HG02763 (cell line): Measurements from ENCODE around the gene ZNF594.
"Not testable (repeated sequence)": the region's sequence is repeated elsewhere in the genome, so short reads cannot be mapped to it uniquely, and the experiment has no call there.

Experiments used
- ATAC-seq: cut with Tn5 transposase; IDR thresholded peaks from one replicate; pipeline ENCODE4 v1.9.1; 2021; ENCODE audit warnings: mild to moderate bottlenecking, moderate library complexity; ENCODE audit not compliant: unreplicated experiment

Gene ZNF594

DNA sequence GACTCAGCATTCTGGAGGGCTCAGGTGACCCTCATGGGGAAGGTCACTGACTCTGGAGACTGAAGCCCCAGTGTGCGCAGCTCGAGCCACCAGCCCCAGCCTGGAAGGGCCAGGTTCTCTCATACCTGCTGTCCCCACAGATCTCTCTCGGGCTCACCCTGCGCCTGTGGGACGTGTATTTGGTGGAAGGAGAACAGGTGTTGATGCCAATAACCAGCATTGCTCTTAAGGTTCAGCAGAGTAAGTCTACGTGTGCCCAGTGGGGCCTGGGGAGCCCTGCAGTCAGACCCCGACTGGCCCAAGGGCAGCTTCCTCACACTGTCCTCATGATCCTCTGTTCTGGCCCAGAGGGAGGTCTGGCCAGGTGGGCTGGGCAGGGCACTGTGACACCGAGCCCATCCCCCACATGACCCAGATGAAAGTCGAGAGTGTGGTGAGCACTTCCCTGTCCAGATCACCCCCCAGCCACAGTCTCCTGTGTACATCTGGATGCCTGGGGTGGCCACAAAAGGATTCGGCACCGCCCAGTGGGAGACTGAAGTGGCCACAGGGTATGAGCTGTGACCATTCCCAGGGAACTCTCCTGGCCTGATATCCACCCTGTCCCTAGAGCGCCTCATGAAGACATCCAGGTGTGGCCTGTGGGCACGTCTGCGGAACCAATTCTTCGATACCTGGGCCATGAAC, 54.0 kb downstream of the ZNF594 start:
- ATAC-seq: not testable (repeated sequence)

DNA sequence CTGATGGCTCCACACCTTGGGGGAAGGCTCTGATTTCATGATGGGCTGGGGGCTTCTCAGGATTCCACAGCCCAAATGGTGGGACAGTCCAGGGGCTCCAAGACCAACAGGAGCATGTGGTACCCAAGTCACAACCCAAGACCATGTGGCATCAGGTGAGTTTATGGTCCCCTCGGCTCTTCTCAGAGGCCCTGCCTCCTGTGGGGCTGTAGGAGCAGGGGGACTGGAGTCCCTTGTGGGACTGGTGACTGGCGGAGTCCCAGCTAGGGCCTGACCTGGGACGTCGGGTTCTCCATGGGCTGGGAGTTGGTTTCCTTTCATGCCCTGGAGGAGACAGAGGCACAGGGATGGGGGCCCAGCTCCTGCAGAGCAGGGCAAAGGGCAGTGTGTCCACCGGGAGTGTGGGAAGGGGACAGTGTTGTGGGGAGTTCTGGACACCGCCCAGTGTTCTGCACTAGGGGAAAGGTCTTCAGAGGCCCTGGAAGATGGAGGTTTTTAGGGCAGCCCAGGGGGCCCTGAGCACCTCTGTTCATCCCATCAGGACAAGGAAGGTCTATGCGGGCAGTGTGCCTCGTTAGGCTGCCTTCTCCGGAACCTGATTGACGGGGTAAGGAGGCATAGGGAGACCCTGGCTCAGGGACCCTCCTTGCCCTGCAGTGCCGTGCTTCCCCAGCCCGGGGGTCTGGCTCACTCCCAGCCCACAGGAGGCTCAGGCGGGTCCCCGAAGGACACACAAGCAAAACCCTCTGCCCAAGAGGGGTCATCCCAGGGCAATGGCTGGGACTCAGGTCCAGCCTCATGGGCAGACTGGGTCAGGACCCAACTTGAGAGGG, 54.9 kb downstream of the ZNF594 start:
- ATAC-seq: not testable (repeated sequence)

DNA sequence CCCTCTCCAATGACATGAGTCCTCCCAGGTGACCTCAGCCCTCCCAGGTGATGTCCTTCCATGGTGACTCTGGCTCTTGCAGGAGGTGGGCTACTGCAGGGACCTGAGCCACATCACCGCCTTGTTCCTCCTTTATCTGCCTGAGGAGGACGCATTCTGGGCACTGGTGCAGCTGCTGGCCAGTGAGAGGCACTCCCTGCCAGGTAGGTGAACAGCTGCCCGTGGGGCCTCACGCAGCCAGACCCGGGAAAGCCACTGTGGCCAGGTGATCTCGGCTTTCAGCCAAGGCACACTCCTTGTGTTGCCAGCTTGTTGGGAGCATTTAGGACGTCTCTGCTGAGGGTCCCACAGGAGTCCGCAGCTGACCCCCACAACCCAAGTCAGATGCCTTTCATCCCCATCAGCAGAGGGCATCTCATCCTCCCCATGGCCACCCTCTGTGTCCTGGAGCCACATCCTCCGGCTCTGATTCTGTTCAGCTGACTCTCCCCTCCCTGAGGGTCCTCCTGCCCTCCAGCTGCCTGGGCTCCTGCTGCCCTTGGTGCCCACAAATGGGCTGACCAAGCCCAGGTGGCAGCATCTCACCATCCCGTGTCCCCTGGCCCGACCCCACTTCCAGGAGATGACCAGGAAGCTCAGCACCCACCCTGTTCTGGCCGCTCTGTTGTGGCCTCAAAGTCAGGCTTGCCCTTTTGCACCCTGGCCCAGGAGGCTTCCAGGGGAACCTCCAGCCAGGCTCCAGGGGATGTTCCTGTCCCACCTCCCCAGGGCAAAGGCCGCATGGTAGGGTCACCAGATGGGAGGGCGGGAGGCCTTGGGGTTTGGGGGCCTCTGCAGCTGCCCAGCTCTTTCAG, 55.7 kb downstream of the ZNF594 start:
- ATAC-seq: no peak

DNA sequence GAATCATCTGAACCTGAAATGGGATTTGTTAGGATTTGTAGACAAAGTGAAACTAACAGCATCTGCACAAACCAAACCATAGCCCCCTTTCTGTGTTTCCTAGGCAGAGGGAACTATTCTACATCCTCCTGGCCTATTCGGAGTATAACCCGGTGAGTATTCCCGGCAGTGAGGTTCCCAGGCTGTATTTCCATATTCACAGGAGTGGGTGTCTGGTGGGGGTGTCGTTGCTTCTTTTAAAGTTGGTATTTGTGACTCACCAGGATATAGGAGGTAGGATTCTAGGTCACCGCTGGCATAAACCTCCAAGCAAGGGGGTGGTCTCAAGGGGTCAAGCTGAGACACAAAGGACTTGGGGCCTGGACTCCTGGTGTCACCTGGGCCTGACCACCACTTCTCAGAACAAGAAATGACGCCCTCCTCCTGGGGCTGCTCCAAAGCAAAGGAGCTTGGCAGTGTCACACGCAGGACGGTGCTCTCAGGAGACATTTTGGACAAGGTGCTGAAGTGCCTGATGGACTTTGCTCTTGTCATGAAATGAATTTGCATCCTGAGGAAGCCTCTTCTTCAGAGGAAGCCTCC, 56.4 kb downstream of the ZNF594 start:
- ATAC-seq: not testable (repeated sequence)

- ATAC-seq: not testable (repeated sequence)
Observed at GRCh38 chr17:5134571-5134970, 57.1 kb downstream of the ZNF594 start.

GRCh38 chr17:5133961-5134360, 57.7 kb downstream of the ZNF594 start:
- ATAC-seq: not testable (repeated sequence)

DNA sequence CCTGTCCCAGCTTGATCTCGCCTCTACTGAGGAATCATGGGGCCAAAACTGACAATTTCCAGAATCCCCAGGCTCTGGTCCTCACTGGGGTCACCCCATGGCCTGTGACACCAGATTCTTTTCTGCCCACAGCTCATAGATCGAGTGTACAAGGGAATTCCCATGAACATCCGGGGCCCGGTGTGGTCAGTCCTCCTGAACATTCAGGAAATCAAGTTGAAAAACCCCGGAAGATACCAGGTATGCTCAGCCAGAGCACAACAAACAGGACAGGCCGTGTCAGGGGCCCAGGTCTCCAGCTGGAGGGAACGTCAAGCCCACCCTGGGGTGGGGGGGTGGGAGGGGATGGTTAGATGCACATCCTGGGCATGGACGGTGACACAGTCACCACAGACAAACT, 58.4 kb downstream of the ZNF594 start:
- no peak for ATAC-seq

DNA sequence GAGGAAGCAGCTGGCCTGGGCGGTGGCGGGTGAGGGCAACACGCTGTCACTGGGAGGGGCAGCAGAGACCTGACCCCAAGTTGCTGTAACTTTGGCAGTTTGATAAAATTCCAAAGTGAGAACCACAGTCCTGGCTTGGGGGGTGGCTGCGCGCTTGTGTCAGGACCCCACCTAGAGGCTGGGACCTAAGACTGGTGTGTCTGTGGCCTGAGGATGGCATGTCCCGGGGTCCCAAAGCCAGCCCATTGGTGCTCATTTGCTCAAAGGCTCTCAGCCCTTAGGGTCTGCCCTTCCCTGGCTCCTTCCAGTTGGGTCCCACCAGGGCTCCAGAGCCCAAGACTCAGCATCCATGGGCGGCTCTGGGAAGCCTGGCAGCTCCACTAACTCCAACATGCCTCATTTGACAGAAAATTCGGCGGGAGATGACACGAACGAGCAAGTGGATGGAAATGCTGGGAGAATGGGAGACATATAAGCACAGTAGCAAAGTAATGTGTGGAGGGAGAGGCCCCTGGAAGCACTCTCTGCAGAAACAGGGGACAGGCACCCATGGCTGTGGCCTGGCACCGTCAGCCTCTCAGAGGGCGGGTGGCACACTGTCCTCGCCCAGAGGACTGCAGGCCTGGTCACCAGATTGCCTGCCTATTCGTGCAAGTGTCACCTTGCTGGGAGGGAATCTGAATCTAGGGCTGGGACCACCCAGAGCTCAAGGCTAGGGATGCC, 59.0 kb downstream of the ZNF594 start:
- not testable (repeated sequence) for ATAC-seq

DNA sequence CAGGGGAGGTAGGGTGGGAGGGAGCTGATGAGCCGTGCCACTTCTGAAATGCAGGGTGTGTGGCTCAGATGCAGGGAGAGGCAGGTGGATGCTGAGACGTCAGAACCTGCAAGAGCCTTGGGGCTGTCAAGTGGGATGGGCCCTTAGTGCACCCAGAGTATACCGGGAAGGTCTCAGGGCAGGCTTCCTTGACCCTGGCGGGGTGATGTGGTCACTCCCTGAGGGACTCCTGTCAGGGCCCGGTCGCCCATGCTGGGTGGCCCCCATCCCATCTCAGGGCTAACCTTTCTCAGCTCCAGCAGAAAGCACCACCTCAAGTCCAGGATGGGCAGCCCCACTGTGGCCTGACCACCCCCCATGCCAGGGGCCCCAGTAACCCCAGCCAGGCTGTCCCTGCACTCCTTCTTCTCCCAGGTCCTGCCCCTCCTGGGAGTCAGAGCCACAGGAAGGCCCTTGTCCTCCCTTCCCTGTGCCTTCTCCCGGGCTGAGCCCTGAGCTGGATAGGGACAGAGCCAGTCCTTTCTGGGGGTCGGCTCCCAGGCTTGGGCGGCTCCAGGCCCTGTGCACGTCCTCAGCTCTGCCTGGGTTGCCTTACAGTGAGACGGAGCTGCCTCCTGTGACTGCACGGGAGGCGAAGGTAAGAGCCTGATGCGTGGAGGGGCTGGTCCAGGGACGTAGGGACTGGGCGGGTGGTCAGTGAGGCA, 59.7 kb downstream of the ZNF594 start:
- ATAC-seq: not testable (repeated sequence)

GRCh38 chr17:5131146-5131715, 60.4 kb downstream of the ZNF594 start:
- no peak for ATAC-seq

- ATAC-seq: not testable (repeated sequence)
Observed at GRCh38 chr17:5130687-5131086, 61.0 kb downstream of the ZNF594 start.

GRCh38 chr17:5130261-5130660, 61.4 kb downstream of the ZNF594 start:
- not testable (repeated sequence) for ATAC-seq

- not testable (repeated sequence) for ATAC-seq
Observed at GRCh38 chr17:5129770-5130169, 61.9 kb downstream of the ZNF594 start.
